HL-60/S4 treated with retinoic acid at 250 ng/mL for 4 days and 3 days (cell line): ENCODE measurements around the gene SEMA3C.
"Not testable (repeated sequence)": the region's sequence is repeated elsewhere in the genome, so short reads cannot be mapped to it uniquely, and the experiment has no call there.

ENCODE experiments used
- in situ Hi-C: fragments of 300-500 bp; cut with MboI; formaldehyde crosslinking; loops from 2 replicates; pipeline ENCODE4 v1.7.0; 2022; ENCODE audit warnings: low sequenced_read_pairs

The SEMA3C gene

DNA sequence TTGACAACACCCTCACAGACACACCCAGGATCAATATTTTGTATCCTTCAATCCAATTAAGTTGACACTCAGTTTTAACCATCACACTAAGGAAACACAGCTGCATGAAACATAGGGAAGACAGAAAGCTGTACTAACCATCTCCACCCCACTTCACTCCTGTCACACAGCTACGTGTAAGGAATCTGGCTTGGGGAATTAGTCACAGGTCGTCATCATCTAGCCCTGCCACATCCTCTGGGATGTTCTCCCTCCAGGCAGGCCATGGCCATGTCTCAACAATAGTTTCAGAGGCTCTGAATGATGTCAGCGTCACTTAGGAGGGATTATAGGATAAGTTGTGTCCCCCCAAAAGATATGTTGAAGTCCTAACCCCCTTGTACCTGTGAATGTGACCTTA is 10.8 kb upstream of the SEMA3C start:
- in situ Hi-C loops: no loop called here

- in situ Hi-C loops: not testable (repeated sequence)
Observed at GRCh38 chr7:80926955-80927354, 8.1 kb upstream of the SEMA3C start.

GRCh38 chr7:80924090-80924489 is 5.2 kb upstream of the SEMA3C start:
- in situ Hi-C loops: no loop called here

DNA sequence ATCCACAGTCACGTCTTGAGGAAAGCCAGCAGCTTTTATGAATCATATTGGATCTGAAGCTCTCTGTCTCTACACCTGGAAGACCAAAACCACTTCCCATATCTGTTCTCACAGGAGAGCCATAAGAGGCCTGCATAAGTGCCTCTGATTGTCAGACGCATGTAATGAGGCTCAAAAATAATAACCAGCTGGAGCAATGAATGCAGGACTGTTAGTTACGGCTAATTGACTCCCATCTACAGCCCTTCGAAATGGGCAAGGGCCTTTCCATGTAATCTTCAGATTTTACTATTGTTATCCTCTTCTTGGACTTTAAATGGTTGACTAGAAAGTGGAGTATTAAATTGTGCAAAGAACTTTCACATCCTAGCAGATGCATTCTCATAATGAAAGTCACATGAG is 4.4 kb upstream of the SEMA3C start:
- in situ Hi-C loops: no loop called here

GRCh38 chr7:80922253-80923049 is 3.6 kb upstream of the SEMA3C start:
- in situ Hi-C loops: no loop called here

DNA sequence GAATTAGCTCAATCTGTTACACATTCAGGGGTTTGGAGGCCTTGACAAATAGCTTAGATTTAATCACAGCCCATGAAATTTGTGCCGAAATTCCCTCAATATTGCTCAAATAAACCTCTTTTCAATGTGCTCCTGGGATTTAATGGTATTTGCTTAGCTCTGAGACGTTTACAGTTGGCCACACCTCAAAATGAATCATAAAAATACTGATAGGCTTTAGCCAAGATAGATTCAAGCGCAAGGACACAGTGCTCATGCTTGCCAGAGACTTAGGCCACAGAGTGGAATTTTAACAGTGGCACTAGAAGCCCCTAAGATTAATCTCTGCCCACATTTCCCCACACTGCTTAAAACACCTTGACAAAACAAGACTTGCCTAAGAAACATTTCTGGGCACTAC is 2.3 kb upstream of the SEMA3C start:
- in situ Hi-C loops: no loop called here

DNA sequence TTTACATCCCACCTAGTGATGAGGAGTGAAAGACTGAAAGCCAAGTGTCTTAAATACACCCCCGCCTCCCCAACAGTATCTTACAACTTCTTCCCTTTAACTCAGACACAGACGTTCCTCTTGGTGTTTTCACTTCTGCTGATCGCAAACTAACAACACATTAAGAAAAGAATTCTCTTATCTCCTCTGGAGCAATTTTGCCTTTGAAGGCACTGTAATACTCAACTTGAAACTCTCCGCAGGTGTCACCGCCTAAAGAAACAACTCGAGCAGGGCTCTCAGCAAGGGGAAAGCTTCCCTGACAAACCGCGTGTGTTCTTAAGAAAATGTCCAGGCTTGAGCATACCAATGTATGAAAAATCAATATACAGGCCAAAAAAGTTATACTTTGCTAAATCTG is 452 bp downstream of the SEMA3C start:
- in situ Hi-C loops: no loop called here

GRCh38 chr7:80916770-80917741 is 1.8 kb downstream of the SEMA3C start:
- in situ Hi-C loops: no loop called here

GRCh38 chr7:80910228-80910627 is 8.6 kb downstream of the SEMA3C start:
- in situ Hi-C loops: no loop called here

GRCh38 chr7:80908360-80908797 is 10.5 kb downstream of the SEMA3C start:
- in situ Hi-C loops: no loop called here

DNA sequence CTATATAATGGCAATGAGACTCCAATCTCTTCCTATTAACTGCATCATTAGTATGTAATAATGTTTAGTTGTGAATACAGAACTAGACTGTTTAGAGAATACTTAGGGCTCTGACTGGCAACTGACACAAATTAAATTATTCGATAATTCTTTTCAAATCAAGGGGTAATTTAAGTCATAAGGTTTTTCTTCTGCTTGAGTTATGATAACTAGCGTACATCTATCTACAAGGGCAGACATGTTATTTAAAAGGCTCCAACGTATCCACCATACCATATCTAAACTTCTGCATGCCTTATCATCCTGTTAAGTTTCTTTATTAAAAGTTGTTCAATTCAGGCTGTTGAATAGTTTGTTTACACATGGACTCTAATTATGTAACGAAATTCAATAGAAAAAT is 11.2 kb downstream of the SEMA3C start:
- in situ Hi-C loops: no loop called here

- in situ Hi-C loops: no loop called here
Observed at GRCh38 chr7:80907141-80907601, 11.7 kb downstream of the SEMA3C start.

GRCh38 chr7:80905334-80905733 is 13.5 kb downstream of the SEMA3C start:
- in situ Hi-C loops: no loop called here

- in situ Hi-C loops: no loop called here
Observed at GRCh38 chr7:80902716-80903308, 16.0 kb downstream of the SEMA3C start.

- in situ Hi-C loops: no loop called here
Observed at GRCh38 chr7:80902019-80902418, 16.8 kb downstream of the SEMA3C start.

DNA sequence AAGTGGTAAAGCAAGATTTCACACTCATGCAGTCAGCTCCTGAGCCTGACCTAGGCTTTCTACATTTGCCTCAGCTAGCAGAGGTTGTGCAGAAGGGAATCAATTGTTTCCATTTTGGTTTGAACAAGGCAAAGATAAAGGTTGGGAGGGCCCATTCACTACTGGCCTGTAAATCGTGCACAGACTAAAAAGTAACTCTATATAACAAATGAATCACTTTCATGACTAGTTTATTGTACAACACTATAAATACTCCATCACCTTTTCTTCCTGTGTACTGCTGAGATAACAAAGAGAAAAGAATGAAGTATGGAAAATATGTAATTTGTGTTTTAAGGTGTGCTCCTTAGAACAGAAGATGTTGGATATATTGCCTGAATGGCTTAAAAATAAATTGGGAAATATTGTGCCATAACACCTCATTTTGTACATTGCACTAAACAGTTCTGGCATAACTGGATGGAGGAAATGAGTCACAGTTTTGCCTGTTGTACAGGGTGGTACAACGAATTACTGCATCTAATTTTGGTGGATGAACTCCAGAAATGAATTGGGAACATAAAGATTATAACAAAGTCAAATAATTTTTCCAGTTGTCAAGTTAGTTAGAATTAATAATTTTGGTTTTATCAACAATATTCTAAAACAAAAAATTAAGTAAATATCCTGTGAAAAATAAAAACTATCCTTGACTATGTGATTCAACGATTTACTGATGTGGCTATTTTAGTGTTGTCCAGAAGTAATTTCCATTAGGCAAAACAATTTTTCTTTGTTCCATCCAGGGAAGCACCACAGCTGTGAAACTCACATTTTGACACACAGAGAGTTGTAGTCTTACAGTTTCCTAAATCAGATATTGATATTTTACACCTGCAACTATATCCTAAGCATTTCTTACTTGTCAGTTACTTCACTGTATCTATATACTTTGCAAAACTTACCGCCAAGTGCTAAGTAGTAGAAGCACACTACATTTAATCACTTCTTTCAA is 18.0 kb downstream of the SEMA3C start:
- in situ Hi-C loops: no loop called here

- in situ Hi-C loops: no loop called here
Observed at GRCh38 chr7:80896906-80897598, 21.8 kb downstream of the SEMA3C start.

GRCh38 chr7:80895056-80895455 is 23.8 kb downstream of the SEMA3C start:
- in situ Hi-C loops: no loop called here

DNA sequence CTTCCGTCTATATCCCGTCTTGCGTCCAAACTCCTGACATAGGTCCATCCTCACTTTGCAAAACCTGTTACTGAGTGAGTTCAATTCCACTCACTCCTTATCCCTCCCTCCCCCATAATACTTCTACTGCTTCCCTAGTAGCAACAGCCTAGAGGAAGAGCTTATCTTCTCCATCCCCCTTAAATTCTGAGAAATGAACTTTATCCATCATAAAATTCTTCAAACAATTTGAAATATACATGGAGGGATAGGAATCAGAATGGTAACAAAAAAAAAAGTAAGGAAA is 27.6 kb downstream of the SEMA3C start:
- in situ Hi-C loops: no loop called here
